Liver (tissue), 9 donors: ENCODE data around the gene TPSB2. TPM values are rescaled to one million over a fixed set of nuclear protein-coding genes. Genes with fewer than 3 reads are reported as not detected.

Experiments
- DNase-seq: peaks from one replicate; pipeline ENCODE4 v3.0.0-alpha.2; 2017; ENCODE audit warnings: low spot score
- H3K27ac ChIP-seq, 2 donors: one replicate each; pipeline ENCODE4 v1.7.0; 2013; ENCODE audit warnings: inconsistent platforms in 2 of 2, low read length in 2 of 2, control low read depth in 1 of 2, low read depth in 1 of 2, mild to moderate bottlenecking in 1 of 2
- H3K27me3 ChIP-seq, 4 donors: one replicate each; pipeline versions ENCODE4 v1.6.1 to v1.7.0; 2013; ENCODE audit warnings: low read length in 3 of 4, inconsistent platforms in 1 of 4, mild to moderate bottlenecking in 1 of 4, moderate library complexity in 1 of 4; ENCODE audit not compliant: control insufficient read depth in 4 of 4, insufficient read depth in 4 of 4
- H3K36me3 ChIP-seq, 4 donors: one replicate each; pipeline versions ENCODE4 v1.6.1 to v1.7.0; 2013; ENCODE audit warnings: low read length in 3 of 4, mild to moderate bottlenecking in 3 of 4, low read depth in 1 of 4, moderate library complexity in 1 of 4; ENCODE audit not compliant: control insufficient read depth in 4 of 4, insufficient read depth in 3 of 4
- H3K4me1 ChIP-seq, 4 donors: one replicate each; pipeline versions ENCODE4 v1.6.1 to v1.7.0; 2013; ENCODE audit warnings: low read length in 3 of 4, mild to moderate bottlenecking in 3 of 4, moderate library complexity in 1 of 4; ENCODE audit not compliant: control insufficient read depth in 4 of 4, insufficient read depth in 4 of 4
- H3K4me3 ChIP-seq, 3 donors: one replicate each; pipeline versions ENCODE4 v1.6.1 to v1.7.0; 2013; ENCODE audit warnings: low read length in 3 of 3, control low read depth in 1 of 3, low read depth in 1 of 3, mild to moderate bottlenecking in 1 of 3
- H3K9ac ChIP-seq, 2 donors: one replicate each; pipeline ENCODE4 v1.7.0; 2013; ENCODE audit warnings: low read length in 2 of 2, mild to moderate bottlenecking in 2 of 2, moderate library complexity in 2 of 2, control low read depth in 1 of 2, low read depth in 1 of 2
- H3K9me3 ChIP-seq, 4 donors: one replicate each; pipeline versions ENCODE4 v1.6.1 to v1.7.0; 2013; ENCODE audit warnings: low read length in 3 of 4; ENCODE audit not compliant: control insufficient read depth in 4 of 4
- FOXA1 ChIP-seq: IDR thresholded peaks from 2 replicates; pipeline ENCODE4 v1.6.1; 2016; ENCODE audit warnings: antibody characterized with exemption
- JUND ChIP-seq, 2 donors: IDR thresholded peaks; 2 replicates each; pipeline ENCODE4 v1.6.1; 2016; ENCODE audit warnings: antibody characterized with exemption in 2 of 2
- NR2F2 ChIP-seq: IDR thresholded peaks from 2 replicates; pipeline ENCODE4 v1.6.1; 2016; ENCODE audit warnings: antibody characterized with exemption
- RAD21 ChIP-seq, 2 donors: IDR thresholded peaks; 2 replicates each; pipeline ENCODE4 v1.6.1; 2016; ENCODE audit warnings: antibody characterized with exemption in 2 of 2, mild to moderate bottlenecking in 2 of 2
- RXRA ChIP-seq, 2 donors: IDR thresholded peaks; 2 replicates each; pipeline ENCODE4 v1.6.1; 2017 to 2018; ENCODE audit warnings: antibody characterized with exemption in 2 of 2, mild to moderate bottlenecking in 1 of 2
- SP1 ChIP-seq: IDR thresholded peaks from 2 replicates; pipeline ENCODE4 v1.6.1; 2018; ENCODE audit warnings: antibody characterized with exemption, mild to moderate bottlenecking
- TAF1 ChIP-seq: conservative IDR thresholded peaks from 2 replicates; pipeline ENCODE4 v1.6.1; 2016; ENCODE audit warnings: antibody characterized with exemption, mild to moderate bottlenecking
- YY1 ChIP-seq: IDR thresholded peaks from 2 replicates; pipeline ENCODE4 v1.6.1; 2016; ENCODE audit warnings: antibody characterized with exemption, mild to moderate bottlenecking
- WGBS: extraction: QIAGEN DNeasy Blood & Tissue Kit; methylation state at CpG from one replicate; pipeline ENCODE4 v1.1.7; 2013; 5-methylcytosine and 5-hydroxymethylcytosine counted together
- polyA plus RNA-seq, 2 donors: library from polyadenylated mRNA; stranded (reverse) in 1 of 2; unstranded in 1 of 2; fragments of 200-250 nt in 1 of 2; fragments of >200 nt in 1 of 2; fragmentation: Nextera tagmentation in 1 of 2; extraction: Ambion mirVana in 1 of 2; gene quantifications; one replicate each; pipeline versions ENCODE4 v1.2.1 to v1.2.3, GENCODE V29; 2013 to 2015
- total RNA-seq, 2 donors: library from RNA; depleted of rRNA; stranded (reverse); fragments of >200 nt; gene quantifications; one replicate each; pipeline ENCODE4 v1.2.3, GENCODE V29; 2014
- TF ChIP-seq, protein P1 (sequence below): fragments of 150-350 bp; IDR thresholded peaks from 2 replicates; pipeline ENCODE4 v1.5.1; 2017; ENCODE audit warnings: improper control_type of control experiment, low read depth, low read length; ENCODE audit not compliant: missing input control
- TF ChIP-seq, protein P2 (sequence below): IDR thresholded peaks from 2 replicates; pipeline ENCODE4 v1.6.1; 2016; ENCODE audit warnings: antibody characterized with exemption
- TF ChIP-seq, protein P3 (sequence below): IDR thresholded peaks from 2 replicates; pipeline ENCODE4 v1.6.1; 2016; ENCODE audit warnings: antibody characterized with exemption, mild to moderate bottlenecking
- donor health status: healthy.
- donor health status: healthy.
- donor health status: healthy.
- donor health status: healthy.
- donor health status: healthy.

Gene TPSB2
- total and polyA plus RNA-seq, 4 donors: 0.09 to 12.7 (median 0.45) TPM

DNA sequence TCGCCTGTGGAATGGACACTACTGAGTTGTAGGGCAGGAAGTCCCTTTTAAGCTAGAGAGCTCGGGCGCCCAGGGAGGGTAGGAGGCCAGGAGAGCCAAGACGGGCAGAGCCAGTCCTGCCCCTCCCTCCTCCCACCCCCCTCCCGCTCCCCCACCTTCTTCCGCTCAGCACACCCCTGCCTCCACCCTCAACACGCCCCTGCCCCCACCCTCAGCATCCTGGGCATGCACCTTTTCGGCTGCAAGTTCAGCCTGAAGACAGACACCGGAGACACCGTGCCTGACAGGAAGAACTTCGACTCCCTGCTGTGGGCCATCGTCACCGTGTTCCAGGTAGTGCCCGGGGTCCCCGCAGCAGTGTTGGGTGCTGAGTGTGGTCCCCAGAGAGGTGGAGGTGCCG lies 23.2 kb downstream of the TPSB2 start:
- H3K9me3 ChIP-seq: no peaks in the 10 kb centered on the region
- H3K36me3 ChIP-seq: peaks cover 0 to 65% (median 22%) of the 10 kb centered on the region in 4 donors
- H3K9ac ChIP-seq: no peak overlapping the region
- no peak overlapping the region for H3K4me3 ChIP-seq
- H3K27ac ChIP-seq: no peak overlapping the region
- DNase-seq: no peak
- no peaks in the 10 kb centered on the region for H3K27me3 ChIP-seq
- WGBS: 88% methylated on average over 16 of the region's 16 CpGs
- TF ChIP-seq, protein P1, sequence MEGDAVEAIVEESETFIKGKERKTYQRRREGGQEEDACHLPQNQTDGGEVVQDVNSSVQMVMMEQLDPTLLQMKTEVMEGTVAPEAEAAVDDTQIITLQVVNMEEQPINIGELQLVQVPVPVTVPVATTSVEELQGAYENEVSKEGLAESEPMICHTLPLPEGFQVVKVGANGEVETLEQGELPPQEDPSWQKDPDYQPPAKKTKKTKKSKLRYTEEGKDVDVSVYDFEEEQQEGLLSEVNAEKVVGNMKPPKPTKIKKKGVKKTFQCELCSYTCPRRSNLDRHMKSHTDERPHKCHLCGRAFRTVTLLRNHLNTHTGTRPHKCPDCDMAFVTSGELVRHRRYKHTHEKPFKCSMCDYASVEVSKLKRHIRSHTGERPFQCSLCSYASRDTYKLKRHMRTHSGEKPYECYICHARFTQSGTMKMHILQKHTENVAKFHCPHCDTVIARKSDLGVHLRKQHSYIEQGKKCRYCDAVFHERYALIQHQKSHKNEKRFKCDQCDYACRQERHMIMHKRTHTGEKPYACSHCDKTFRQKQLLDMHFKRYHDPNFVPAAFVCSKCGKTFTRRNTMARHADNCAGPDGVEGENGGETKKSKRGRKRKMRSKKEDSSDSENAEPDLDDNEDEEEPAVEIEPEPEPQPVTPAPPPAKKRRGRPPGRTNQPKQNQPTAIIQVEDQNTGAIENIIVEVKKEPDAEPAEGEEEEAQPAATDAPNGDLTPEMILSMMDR: no peak
- TF ChIP-seq JUND (IDR thresholded peaks at IDR 0.05) (no peak), TAF1 (no peak), RXRA (IDR thresholded peaks at IDR 0.05) (no peak)
- H3K4me1 ChIP-seq: no peaks in the 10 kb centered on the region

DNA sequence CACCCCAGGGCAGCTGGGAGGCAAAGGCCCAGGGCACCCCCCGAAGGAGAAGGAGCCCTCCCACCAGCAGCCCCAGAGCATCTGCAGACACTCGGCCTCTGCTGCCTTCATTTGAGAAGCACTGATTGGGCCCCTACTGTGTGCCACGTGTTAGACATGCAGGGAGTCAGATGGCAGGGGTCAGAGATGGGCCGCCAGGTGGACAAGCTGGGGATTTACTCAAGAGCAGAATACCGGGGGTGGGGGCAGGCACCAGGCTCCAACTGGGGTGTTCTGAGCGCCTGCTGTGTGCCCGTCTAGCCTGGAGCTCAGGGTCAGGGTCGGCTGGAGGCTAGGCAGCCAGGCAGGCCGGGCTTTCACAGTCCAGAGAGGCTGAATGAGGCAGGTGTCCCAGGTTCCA lies 23.7 kb downstream of the TPSB2 start:
- Histone ChIP-seq H3K9me3 (no peaks in the 10 kb centered on the region), H3K27ac (no peak overlapping the region), H3K27me3 (no peaks in the 10 kb centered on the region), H3K4me1 (no peaks in the 10 kb centered on the region), H3K36me3 (peaks cover 0 to 65% (median 21%) of the 10 kb centered on the region in 4 donors), H3K9ac (no peak overlapping the region), H3K4me3 (no peak overlapping the region)
- 65% methylated on average over 9 of the region's 9 CpGs for WGBS
- DNase-seq: no peak
- TF ChIP-seq RXRA (IDR thresholded peaks at IDR 0.05): no peak
- TF ChIP-seq RAD21 (IDR thresholded peaks at IDR 0.05): no peak
- TF ChIP-seq, protein P2, sequence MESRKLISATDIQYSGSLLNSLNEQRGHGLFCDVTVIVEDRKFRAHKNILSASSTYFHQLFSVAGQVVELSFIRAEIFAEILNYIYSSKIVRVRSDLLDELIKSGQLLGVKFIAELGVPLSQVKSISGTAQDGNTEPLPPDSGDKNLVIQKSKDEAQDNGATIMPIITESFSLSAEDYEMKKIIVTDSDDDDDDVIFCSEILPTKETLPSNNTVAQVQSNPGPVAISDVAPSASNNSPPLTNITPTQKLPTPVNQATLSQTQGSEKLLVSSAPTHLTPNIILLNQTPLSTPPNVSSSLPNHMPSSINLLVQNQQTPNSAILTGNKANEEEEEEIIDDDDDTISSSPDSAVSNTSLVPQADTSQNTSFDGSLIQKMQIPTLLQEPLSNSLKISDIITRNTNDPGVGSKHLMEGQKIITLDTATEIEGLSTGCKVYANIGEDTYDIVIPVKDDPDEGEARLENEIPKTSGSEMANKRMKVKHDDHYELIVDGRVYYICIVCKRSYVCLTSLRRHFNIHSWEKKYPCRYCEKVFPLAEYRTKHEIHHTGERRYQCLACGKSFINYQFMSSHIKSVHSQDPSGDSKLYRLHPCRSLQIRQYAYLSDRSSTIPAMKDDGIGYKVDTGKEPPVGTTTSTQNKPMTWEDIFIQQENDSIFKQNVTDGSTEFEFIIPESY: no peak
- no peak for TF ChIP-seq TAF1
- TF ChIP-seq, protein P3, sequence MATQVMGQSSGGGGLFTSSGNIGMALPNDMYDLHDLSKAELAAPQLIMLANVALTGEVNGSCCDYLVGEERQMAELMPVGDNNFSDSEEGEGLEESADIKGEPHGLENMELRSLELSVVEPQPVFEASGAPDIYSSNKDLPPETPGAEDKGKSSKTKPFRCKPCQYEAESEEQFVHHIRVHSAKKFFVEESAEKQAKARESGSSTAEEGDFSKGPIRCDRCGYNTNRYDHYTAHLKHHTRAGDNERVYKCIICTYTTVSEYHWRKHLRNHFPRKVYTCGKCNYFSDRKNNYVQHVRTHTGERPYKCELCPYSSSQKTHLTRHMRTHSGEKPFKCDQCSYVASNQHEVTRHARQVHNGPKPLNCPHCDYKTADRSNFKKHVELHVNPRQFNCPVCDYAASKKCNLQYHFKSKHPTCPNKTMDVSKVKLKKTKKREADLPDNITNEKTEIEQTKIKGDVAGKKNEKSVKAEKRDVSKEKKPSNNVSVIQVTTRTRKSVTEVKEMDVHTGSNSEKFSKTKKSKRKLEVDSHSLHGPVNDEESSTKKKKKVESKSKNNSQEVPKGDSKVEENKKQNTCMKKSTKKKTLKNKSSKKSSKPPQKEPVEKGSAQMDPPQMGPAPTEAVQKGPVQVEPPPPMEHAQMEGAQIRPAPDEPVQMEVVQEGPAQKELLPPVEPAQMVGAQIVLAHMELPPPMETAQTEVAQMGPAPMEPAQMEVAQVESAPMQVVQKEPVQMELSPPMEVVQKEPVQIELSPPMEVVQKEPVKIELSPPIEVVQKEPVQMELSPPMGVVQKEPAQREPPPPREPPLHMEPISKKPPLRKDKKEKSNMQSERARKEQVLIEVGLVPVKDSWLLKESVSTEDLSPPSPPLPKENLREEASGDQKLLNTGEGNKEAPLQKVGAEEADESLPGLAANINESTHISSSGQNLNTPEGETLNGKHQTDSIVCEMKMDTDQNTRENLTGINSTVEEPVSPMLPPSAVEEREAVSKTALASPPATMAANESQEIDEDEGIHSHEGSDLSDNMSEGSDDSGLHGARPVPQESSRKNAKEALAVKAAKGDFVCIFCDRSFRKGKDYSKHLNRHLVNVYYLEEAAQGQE: no peak
- no peak for TF ChIP-seq FOXA1
- TF ChIP-seq YY1: no peak
- no peak for TF ChIP-seq NR2F2

DNA sequence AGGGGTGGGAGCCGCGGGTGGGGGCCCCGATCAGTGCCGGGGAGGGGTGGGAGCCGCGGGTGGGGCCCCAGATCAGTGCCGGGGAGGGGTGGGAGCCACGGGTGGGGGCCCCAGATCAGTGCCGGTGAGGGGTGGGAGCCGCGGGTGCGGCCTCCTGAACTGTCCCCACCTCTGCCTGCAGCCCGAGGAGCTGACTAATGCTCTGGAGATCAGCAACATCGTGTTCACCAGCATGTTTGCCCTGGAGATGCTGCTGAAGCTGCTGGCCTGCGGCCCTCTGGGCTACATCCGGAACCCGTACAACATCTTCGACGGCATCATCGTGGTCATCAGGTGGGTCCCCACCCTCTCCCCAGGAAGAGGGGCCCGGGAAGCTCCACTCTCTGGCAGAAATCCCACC lies 25.1 kb downstream of the TPSB2 start:
- Histone ChIP-seq H3K9ac (no peak overlapping the region), H3K27ac (no peak overlapping the region), H3K27me3 (no peaks in the 10 kb centered on the region), H3K36me3 (peaks cover 0 to 61% (median 19%) of the 10 kb centered on the region in 4 donors), H3K9me3 (no peaks in the 10 kb centered on the region), H3K4me1 (peaks cover 0 to 4% (median under 1%) of the 10 kb centered on the region in 4 donors), H3K4me3 (no peak overlapping the region)
- DNase-seq: no peak
- WGBS: 89% methylated on average over 15 of the region's 21 CpGs
- no peak for TF ChIP-seq SP1
- no peak for TF ChIP-seq RXRA (IDR thresholded peaks at IDR 0.05)
- no peak for TF ChIP-seq FOXA1
